Putamen (tissue), 1 donor: ENCODE results near the gene NELFE.
"Not testable (repeated sequence)": the region's sequence is repeated elsewhere in the genome, so short reads cannot be mapped to it uniquely, and the experiment has no call there.

Source experiments
- DNase-seq: peaks from one replicate; pipeline ENCODE4 v3.0.0-alpha.2; 2016; ENCODE audit warnings: low spot score

The NELFE gene

GRCh38 chr6:31949926-31950548 lies 8.7 kb downstream of the NELFE start:
- no peak for DNase-seq

GRCh38 chr6:31948753-31949413 lies 9.9 kb downstream of the NELFE start:
- DNase-seq = no peak

- no peak for DNase-seq
Measured at GRCh38 chr6:31948306-31948705, 10.5 kb downstream of the NELFE start.

- DNase-seq = no peak
Measured at GRCh38 chr6:31947864-31948263, 10.9 kb downstream of the NELFE start.

GRCh38 chr6:31947070-31947675 lies 11.6 kb downstream of the NELFE start:
- no peak for DNase-seq

- DNase-seq = no peak
Measured at GRCh38 chr6:31946370-31946885, 12.3 kb downstream of the NELFE start.

- no peak for DNase-seq
Measured at GRCh38 chr6:31945507-31946369, 13.0 kb downstream of the NELFE start, which contains the start of gene CFB. Gene CFB, plus strand, starts transcription at chr6:31946095. Its CDS starts 127 bp downstream, at chr6:31946222.

- DNase-seq = no peak
Measured at GRCh38 chr6:31945154-31945506, 13.6 kb downstream of the NELFE start.

- no peak for DNase-seq
Measured at GRCh38 chr6:31943742-31944141, 15.0 kb downstream of the NELFE start.

- DNase-seq = no peak
Measured at GRCh38 chr6:31940256-31940664, 18.5 kb downstream of the NELFE start.

GRCh38 chr6:31935823-31936222 lies 22.9 kb downstream of the NELFE start:
- DNase-seq = no peak

- no peak for DNase-seq
Measured at GRCh38 chr6:31935021-31935420, 23.8 kb downstream of the NELFE start.

- DNase-seq = no peak
Measured at GRCh38 chr6:31933537-31933936, 25.2 kb downstream of the NELFE start.

- not testable (repeated sequence) for DNase-seq
Measured at GRCh38 chr6:31932137-31932536, 26.6 kb downstream of the NELFE start.

GRCh38 chr6:31930962-31931361 lies 27.8 kb downstream of the NELFE start:
- DNase-seq = no peak

GRCh38 chr6:31928672-31928939 lies 30.2 kb downstream of the NELFE start:
- no peak for DNase-seq

- no peak for DNase-seq
Measured at GRCh38 chr6:31927863-31928671, 30.7 kb downstream of the NELFE start.

GRCh38 chr6:31927242-31927862 lies 31.4 kb downstream of the NELFE start, which contains the start of gene C2:
Gene C2, plus strand, starts transcription at chr6:31927717. Its CDS starts 36 bp downstream, at chr6:31927753.
- no peak for DNase-seq

GRCh38 chr6:31922942-31923341 lies 35.8 kb downstream of the NELFE start:
- DNase-seq = no peak

GRCh38 chr6:31920811-31921210 lies 38.0 kb downstream of the NELFE start:
- DNase-seq = no peak
